ENCODE measurements around the gene BCL3. TPM values are rescaled to one million over a fixed set of nuclear protein-coding genes. Genes with fewer than 3 reads are reported as not detected.
"Not testable (repeated sequence)": the region's sequence is repeated elsewhere in the genome, so short reads cannot be mapped to it uniquely, and the experiment has no call there.

BCL3 gene
- total RNA-seq, 1 experiment from 2014 or later = 2.2 TPM

GRCh38 chr19:44708940-44709339, 39.6 kb upstream of the BCL3 start:
- Mint-ChIP-seq H3K9me3 (no peaks in the 10 kb centered on the region; a peak in 1 of 5 replicates), H3K27ac (no peak overlapping the region), H3K4me3 (no peak overlapping the region), H3K36me3 (ENCODE audit: insufficient read depth in 1 of 3, low read depth in 3 of 3) (no peaks in the 10 kb centered on the region; a peak in 1 of 7 replicates), H3K4me1 (no peaks in the 10 kb centered on the region), H3K27me3 (ENCODE audit: low read depth) (peaks cover 5% of the 10 kb centered on the region; the same call in 1 of the 2 replicates)
- H2BK120ac ChIP-seq (ENCODE audit: low read depth, low read length, poor library complexity, severe bottlenecking) = no peak overlapping the region
- H2AFZ ChIP-seq (ENCODE audit: low read length) = no peak overlapping the region
- 0 out of 2 replicates have a peak, but pooled peaks cover 2% of the 10 kb centered on the region for H3K79me2 ChIP-seq (ENCODE audit: insufficient read depth, low read length)
- no peak overlapping the region for H2BK12ac ChIP-seq (ENCODE audit: insufficient read length, low read depth, low read length)
- no peak overlapping the region for H3T11ph ChIP-seq (ENCODE audit: low read length)
- no peak overlapping the region for H3K18ac ChIP-seq (ENCODE audit: insufficient read length, low read depth, low read length)
- no peak overlapping the region for H3K56ac ChIP-seq (ENCODE audit: insufficient read length, low read depth, low read length)
- H3K79me1 ChIP-seq (ENCODE audit: insufficient read depth, low read depth, low read length, poor library complexity, severe bottlenecking) = no peaks in the 10 kb centered on the region
- H4K20me1 ChIP-seq (ENCODE audit: control insufficient read depth, insufficient read depth, insufficient read length) = no peaks in the 10 kb centered on the region
- no peak overlapping the region for H4K91ac ChIP-seq (ENCODE audit: insufficient read length, low read depth, low read length)
- H2AK5ac ChIP-seq (ENCODE audit: insufficient read length, low read length) = no peak overlapping the region
- no peak overlapping the region for H3K23ac ChIP-seq (ENCODE audit: insufficient read length, low read depth, low read length)
- H4K5ac ChIP-seq (ENCODE audit: insufficient read length, low read depth, low read length) = no peak overlapping the region
- no peak overlapping the region for H3K27ac ChIP-seq (ENCODE audit: insufficient read length, low read depth, low read length)
- no CpG with 5 or more reads among the region's 5 CpGs for WGBS (ENCODE audit: extremely low coverage, insufficient read length, low lambda C conversion rate)
- H3K27me3 ChIP-seq (ENCODE audit: insufficient read depth, low read length) = no peaks in the 10 kb centered on the region
- no peak overlapping the region for H3K4me2 ChIP-seq (ENCODE audit: insufficient read depth, insufficient read length, low read length)
- no peak for TF ChIP-seq CTCF (conservative IDR thresholded peaks at IDR 0.05)
- no peak overlapping the region for H3K14ac ChIP-seq (ENCODE audit: insufficient read depth, low read length)
- H3K9me3 ChIP-seq (ENCODE audit: control insufficient read depth, low read depth, low read length) = no peaks in the 10 kb centered on the region
- no peaks in the 10 kb centered on the region for H3K4me1 ChIP-seq (ENCODE audit: insufficient read depth, low read length)
- H2BK15ac ChIP-seq (ENCODE audit: low read depth, low read length) = no peak overlapping the region
- DNase-seq = no peak
- H3K9ac ChIP-seq (ENCODE audit: extremely low read depth, insufficient read length, low read length) = no peak overlapping the region
- no peak overlapping the region for H4K8ac ChIP-seq (replicated peaks; ENCODE audit: insufficient read length, low read depth, low read length)
- H3K23me2 ChIP-seq (ENCODE audit: insufficient read length, low read depth, low read length, poor library complexity, severe bottlenecking) = peaks cover 3% of the 10 kb centered on the region
- H2BK20ac ChIP-seq (ENCODE audit: low read depth, low read length, poor library complexity, severe bottlenecking) = no peak overlapping the region
- H2BK5ac ChIP-seq (ENCODE audit: insufficient read length, low read length) = no peak overlapping the region
- no peak overlapping the region for H3K4ac ChIP-seq (ENCODE audit: low read depth, low read length)

- not testable (repeated sequence) for H4K5ac ChIP-seq (ENCODE audit: insufficient read length, low read depth, low read length); H3K79me2 ChIP-seq (ENCODE audit: insufficient read depth, low read length); H4K8ac ChIP-seq (replicated peaks; ENCODE audit: insufficient read length, low read depth, low read length); H3K23me2 ChIP-seq (ENCODE audit: insufficient read length, low read depth, low read length, poor library complexity, severe bottlenecking); H2BK5ac ChIP-seq (ENCODE audit: insufficient read length, low read length); H3K36me3 Mint-ChIP-seq (ENCODE audit: insufficient read depth in 1 of 3, low read depth in 3 of 3); H3K4me1 Mint-ChIP-seq; H3K27me3 Mint-ChIP-seq (ENCODE audit: low read depth); H3K9me3 Mint-ChIP-seq; H4K20me1 ChIP-seq (ENCODE audit: control insufficient read depth, insufficient read depth, insufficient read length); H2BK15ac ChIP-seq (ENCODE audit: low read depth, low read length); H3K4me3 Mint-ChIP-seq; H4K91ac ChIP-seq (ENCODE audit: insufficient read length, low read depth, low read length); H3K27me3 ChIP-seq (ENCODE audit: insufficient read depth, low read length); H3K27ac ChIP-seq (ENCODE audit: insufficient read length, low read depth, low read length); H3K79me1 ChIP-seq (ENCODE audit: insufficient read depth, low read depth, low read length, poor library complexity, severe bottlenecking); H2BK20ac ChIP-seq (ENCODE audit: low read depth, low read length, poor library complexity, severe bottlenecking); H2AK5ac ChIP-seq (ENCODE audit: insufficient read length, low read length); DNase-seq; H3K14ac ChIP-seq (ENCODE audit: insufficient read depth, low read length); H3K9ac ChIP-seq (ENCODE audit: extremely low read depth, insufficient read length, low read length); H3K27ac Mint-ChIP-seq; H2AFZ ChIP-seq (ENCODE audit: low read length); H3K4me1 ChIP-seq (ENCODE audit: insufficient read depth, low read length); H3K4me2 ChIP-seq (ENCODE audit: insufficient read depth, insufficient read length, low read length); H3K18ac ChIP-seq (ENCODE audit: insufficient read length, low read depth, low read length); H3K4ac ChIP-seq (ENCODE audit: low read depth, low read length); H3K56ac ChIP-seq (ENCODE audit: insufficient read length, low read depth, low read length); H2BK120ac ChIP-seq (ENCODE audit: low read depth, low read length, poor library complexity, severe bottlenecking); H3K23ac ChIP-seq (ENCODE audit: insufficient read length, low read depth, low read length); H3T11ph ChIP-seq (ENCODE audit: low read length); H3K9me3 ChIP-seq (ENCODE audit: control insufficient read depth, low read depth, low read length); H2BK12ac ChIP-seq (ENCODE audit: insufficient read length, low read depth, low read length)
- no CpG with 5 or more reads among the region's 4 CpGs for WGBS (ENCODE audit: extremely low coverage, insufficient read length, low lambda C conversion rate)
Observed at GRCh38 chr19:44709434-44710266, 38.9 kb upstream of the BCL3 start.

Measured in H9 (cell line).